GM12878 (cell line): Measurements from ENCODE around the gene KIDINS220.

ENCODE experiments used
- CEBPB ChIP-seq, 2 experiments: fragments of 150-350 bp in 1 of 2; IDR thresholded peaks; 2 replicates each; pipeline ENCODE4 v1.6.1; 2012 to 2014; ENCODE audit warnings: low read depth in 2 of 2, low read length in 2 of 2, borderline replicate concordance in 1 of 2, inconsistent platforms in 1 of 2
- EZH2 ChIP-seq: IDR thresholded peaks from 2 replicates; pipeline ENCODE4 v1.6.1; 2012; ENCODE audit warnings: low read depth, mild to moderate bottlenecking, control low read depth, inconsistent platforms, low read length, borderline replicate concordance; ENCODE audit not compliant: control insufficient read depth
- GABPA ChIP-seq: IDR thresholded peaks from 2 replicates; pipeline ENCODE4 v1.6.1; 2014; ENCODE audit warnings: antibody characterized with exemption, low read depth, mild to moderate bottlenecking, inconsistent platforms
- HDGF ChIP-seq: fragments of 450-650 bp; IDR thresholded peaks from 2 replicates; pipeline ENCODE4 v1.6.1; 2016; ENCODE audit warnings: antibody characterized with exemption
- NRF1 ChIP-seq: conservative IDR thresholded peaks from 2 replicates; pipeline ENCODE4 v1.6.1; 2011; ENCODE audit warnings: mild to moderate bottlenecking, low read depth, low read length, improper control_type of control experiment
- RCOR1 ChIP-seq: conservative IDR thresholded peaks from 2 replicates; pipeline ENCODE4 v1.6.1; 2012; ENCODE audit warnings: low read depth, low read length, improper control_type of control experiment
- STAT1 ChIP-seq: fragments of 450-650 bp; conservative IDR thresholded peaks from 2 replicates; pipeline ENCODE4 v1.6.1; 2014; ENCODE audit warnings: antibody characterized with exemption, mild to moderate bottlenecking
- TF ChIP-seq, protein P1 (sequence below), 3 experiments: IDR thresholded peaks in 2 of 3; conservative IDR thresholded peaks in 1 of 3; 2 replicates each; pipeline ENCODE4 v1.5.1; 2011; ENCODE audit warnings: low read depth in 3 of 3, low read length in 3 of 3, mild to moderate bottlenecking in 3 of 3, control low read depth in 2 of 3, moderate library complexity in 2 of 3, inconsistent platforms in 1 of 3, mixed read lengths in 1 of 3; ENCODE audit not compliant: control insufficient read depth in 2 of 3, insufficient read depth in 1 of 3; ENCODE audit errors: extremely low read depth in 1 of 3

DNA sequence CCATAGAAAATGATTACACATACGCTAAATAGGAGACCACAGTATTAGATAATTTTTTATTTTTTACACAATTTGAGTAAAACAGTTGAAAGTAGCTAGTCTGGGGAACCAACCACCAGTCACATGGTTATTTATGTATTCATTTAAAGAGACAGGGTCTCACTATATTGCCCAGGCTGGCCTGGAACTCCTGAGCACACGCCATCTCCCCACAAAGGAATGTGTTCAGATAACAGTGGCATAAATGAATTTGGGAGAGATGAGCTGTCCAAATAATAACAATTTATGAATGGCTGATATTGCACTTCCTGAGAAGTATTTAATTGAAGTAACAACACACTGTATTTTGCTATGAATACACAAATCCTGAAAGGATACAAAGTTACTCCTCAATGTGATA, 39.7 kb downstream of the KIDINS220 start:
- TF ChIP-seq, protein P1, sequence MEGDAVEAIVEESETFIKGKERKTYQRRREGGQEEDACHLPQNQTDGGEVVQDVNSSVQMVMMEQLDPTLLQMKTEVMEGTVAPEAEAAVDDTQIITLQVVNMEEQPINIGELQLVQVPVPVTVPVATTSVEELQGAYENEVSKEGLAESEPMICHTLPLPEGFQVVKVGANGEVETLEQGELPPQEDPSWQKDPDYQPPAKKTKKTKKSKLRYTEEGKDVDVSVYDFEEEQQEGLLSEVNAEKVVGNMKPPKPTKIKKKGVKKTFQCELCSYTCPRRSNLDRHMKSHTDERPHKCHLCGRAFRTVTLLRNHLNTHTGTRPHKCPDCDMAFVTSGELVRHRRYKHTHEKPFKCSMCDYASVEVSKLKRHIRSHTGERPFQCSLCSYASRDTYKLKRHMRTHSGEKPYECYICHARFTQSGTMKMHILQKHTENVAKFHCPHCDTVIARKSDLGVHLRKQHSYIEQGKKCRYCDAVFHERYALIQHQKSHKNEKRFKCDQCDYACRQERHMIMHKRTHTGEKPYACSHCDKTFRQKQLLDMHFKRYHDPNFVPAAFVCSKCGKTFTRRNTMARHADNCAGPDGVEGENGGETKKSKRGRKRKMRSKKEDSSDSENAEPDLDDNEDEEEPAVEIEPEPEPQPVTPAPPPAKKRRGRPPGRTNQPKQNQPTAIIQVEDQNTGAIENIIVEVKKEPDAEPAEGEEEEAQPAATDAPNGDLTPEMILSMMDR (IDR thresholded peaks at IDR 0.05 in 2 of 3, conservative IDR thresholded peaks at IDR 0.05 in 1 of 3; ENCODE audit: control insufficient read depth in 2 of 3, extremely low read depth in 1 of 3, insufficient read depth in 1 of 3, low read depth in 3 of 3, low read length in 3 of 3), result no peak
- TF ChIP-seq STAT1, result no peak
- no peak for TF ChIP-seq GABPA
- TF ChIP-seq CEBPB (IDR thresholded peaks at IDR 0.05; ENCODE audit: borderline replicate concordance in 1 of 2, low read depth in 2 of 2, low read length in 2 of 2), result no peak
- no peak for TF ChIP-seq RCOR1
- no peak for TF ChIP-seq HDGF
- no peak for TF ChIP-seq EZH2
- TF ChIP-seq NRF1, result no peak
